ENCODE measurements around the gene GINM1. TPM values are rescaled to one million over a fixed set of nuclear protein-coding genes. Genes with fewer than 3 reads are reported as not detected.
A peak's percentile ranks its signal among the peaks of the same experiment; 100 is the strongest.

The GINM1 gene
- total and polyA plus RNA-seq, 9 of the 15 experiments (the other 6 are each of a cell fraction or from before 2014, with no cell fraction given) = 5.0 to 19.3 (median 14.2) TPM

- no peak for TF ChIP-seq ZNF592 (IDR thresholded peaks at IDR 0.05)
- peak; percentile 54; the same call in 1 of the 2 replicates for TF ChIP-seq TOE1 (IDR thresholded peaks at IDR 0.05; ENCODE audit: borderline replicate concordance)
- TF ChIP-seq TOE1 (CRISPR knock-in tag; IDR thresholded peaks at IDR 0.05; ENCODE audit: borderline replicate concordance, low read depth) = no peak
- no peak for TF ChIP-seq ZNF644 (tag; IDR thresholded peaks at IDR 0.05; ENCODE audit: low read depth)
- TF ChIP-seq RCOR1 (IDR thresholded peaks at IDR 0.05; ENCODE audit: borderline replicate concordance in 1 of 2, low read depth in 2 of 2, low read length in 2 of 2) = peak in 1 of 2 experiments; percentile 84; a peak in 1 of 4 replicates
- 0 out of 4 replicates have a peak, but pooled peaks of 1 of the 2 experiments have one; percentile 13 for TF ChIP-seq TEAD1 (CRISPR knock-in tag; IDR thresholded peaks at IDR 0.05)
- TF ChIP-seq ZNF3 (CRISPR knock-in tag; IDR thresholded peaks at IDR 0.05) = no peak
- TF ChIP-seq, protein P1, sequence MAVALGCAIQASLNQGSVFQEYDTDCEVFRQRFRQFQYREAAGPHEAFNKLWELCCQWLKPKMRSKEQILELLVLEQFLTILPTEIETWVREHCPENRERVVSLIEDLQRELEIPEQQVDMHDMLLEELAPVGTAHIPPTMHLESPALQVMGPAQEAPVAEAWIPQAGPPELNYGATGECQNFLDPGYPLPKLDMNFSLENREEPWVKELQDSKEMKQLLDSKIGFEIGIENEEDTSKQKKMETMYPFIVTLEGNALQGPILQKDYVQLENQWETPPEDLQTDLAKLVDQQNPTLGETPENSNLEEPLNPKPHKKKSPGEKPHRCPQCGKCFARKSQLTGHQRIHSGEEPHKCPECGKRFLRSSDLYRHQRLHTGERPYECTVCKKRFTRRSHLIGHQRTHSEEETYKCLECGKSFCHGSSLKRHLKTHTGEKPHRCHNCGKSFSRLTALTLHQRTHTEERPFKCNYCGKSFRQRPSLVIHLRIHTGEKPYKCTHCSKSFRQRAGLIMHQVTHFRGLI (CRISPR knock-in tag; IDR thresholded peaks at IDR 0.05) = no peak
- TF ChIP-seq, protein P2, sequence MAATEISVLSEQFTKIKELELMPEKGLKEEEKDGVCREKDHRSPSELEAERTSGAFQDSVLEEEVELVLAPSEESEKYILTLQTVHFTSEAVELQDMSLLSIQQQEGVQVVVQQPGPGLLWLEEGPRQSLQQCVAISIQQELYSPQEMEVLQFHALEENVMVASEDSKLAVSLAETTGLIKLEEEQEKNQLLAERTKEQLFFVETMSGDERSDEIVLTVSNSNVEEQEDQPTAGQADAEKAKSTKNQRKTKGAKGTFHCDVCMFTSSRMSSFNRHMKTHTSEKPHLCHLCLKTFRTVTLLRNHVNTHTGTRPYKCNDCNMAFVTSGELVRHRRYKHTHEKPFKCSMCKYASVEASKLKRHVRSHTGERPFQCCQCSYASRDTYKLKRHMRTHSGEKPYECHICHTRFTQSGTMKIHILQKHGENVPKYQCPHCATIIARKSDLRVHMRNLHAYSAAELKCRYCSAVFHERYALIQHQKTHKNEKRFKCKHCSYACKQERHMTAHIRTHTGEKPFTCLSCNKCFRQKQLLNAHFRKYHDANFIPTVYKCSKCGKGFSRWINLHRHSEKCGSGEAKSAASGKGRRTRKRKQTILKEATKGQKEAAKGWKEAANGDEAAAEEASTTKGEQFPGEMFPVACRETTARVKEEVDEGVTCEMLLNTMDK (IDR thresholded peaks at IDR 0.05; ENCODE audit: borderline replicate concordance, insufficient read depth, low read depth, low read length, poor library complexity, severe bottlenecking) = peak; percentile 84
- TF ChIP-seq PTBP1 (IDR thresholded peaks at IDR 0.05; ENCODE audit: low read depth, low read length) = no peak
- TF ChIP-seq, protein P3, sequence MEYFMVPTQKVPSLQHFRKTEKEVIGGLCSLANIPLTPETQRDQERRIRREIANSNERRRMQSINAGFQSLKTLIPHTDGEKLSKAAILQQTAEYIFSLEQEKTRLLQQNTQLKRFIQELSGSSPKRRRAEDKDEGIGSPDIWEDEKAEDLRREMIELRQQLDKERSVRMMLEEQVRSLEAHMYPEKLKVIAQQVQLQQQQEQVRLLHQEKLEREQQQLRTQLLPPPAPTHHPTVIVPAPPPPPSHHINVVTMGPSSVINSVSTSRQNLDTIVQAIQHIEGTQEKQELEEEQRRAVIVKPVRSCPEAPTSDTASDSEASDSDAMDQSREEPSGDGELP (CRISPR knock-in tag; IDR thresholded peaks at IDR 0.05; ENCODE audit: borderline replicate concordance) = peak; percentile 93
- TF ChIP-seq ZNF197 (CRISPR knock-in tag; IDR thresholded peaks at IDR 0.05; ENCODE audit: low read depth) = no peak
- no peak; the same call in 1 of the 2 replicates for TF ChIP-seq JUN (IDR thresholded peaks at IDR 0.05; ENCODE audit: borderline replicate concordance, low read depth, low read length)
- TF ChIP-seq JUN (CRISPR knock-in tag; IDR thresholded peaks at IDR 0.05; ENCODE audit: borderline replicate concordance) = no peak; the same call in 1 of the 2 replicates
Observed at GRCh38 chr6:149565527-149566409, at the start of gene GINM1 (continued).

Measured in K562 (cell line).